K562 (cell line): ENCODE data around the gene PDK3. TPM values are rescaled to one million over a fixed set of nuclear protein-coding genes. Genes with fewer than 3 reads are reported as not detected.

Experiments
- ATAC-seq: fragments of 200-7000 bp; cut with Tn5 transposase; 3 replicates; pipeline ENCODE4 v1.9.1; 2020; ENCODE audit warnings: moderate library complexity
- BruUV-seq: library from RNA; stranded (reverse); fragments of 400-500 nt; replicated peaks from 2 replicates; lab custom pipeline; 2021; lab: Mats Ljungman, UMichigan
- CTCF ChIA-PET: fragments of 300-600 bp; formaldehyde crosslinking; extraction: SDS; loops from one replicate; lab custom pipeline; 2021; ENCODE audit warnings: low intra/inter-chr PET ratio; lab: Yijun Ruan, JAX
- POLR2A ChIA-PET: fragments of 300-600, 350-650 bp; sonication (Branson Sonifier 250); formaldehyde crosslinking; extraction: SDS; loops from one replicate; lab custom pipeline; 2021; ENCODE audit warnings: antibody characterized with exemption, inconsistent platforms; lab: Yijun Ruan, JAX
- DNase-seq, 4 experiments: peaks; one replicate each; pipeline versions ENCODE4 v3.0.0 to v3.0.0-alpha.2; 2011 to 2018; ENCODE audit warnings: low spot score in 3 of 4, mixed read lengths in 3 of 4; ENCODE audit errors: extremely low read depth in 1 of 4
- FAIRE-seq: peaks from 2 replicates; lab custom pipeline; 2011; peaks lifted over from hg19 to GRCh38; lab: Jason Lieb, UNC
- H2AFZ ChIP-seq: 2 replicates; pipeline ENCODE4 v1.6.0; 2011; ENCODE audit warnings: low read depth, low read length, control low read depth, inconsistent platforms
- H3K27ac ChIP-seq: fragments of 200-600 bp; 3 replicates; pipeline ENCODE4 v1.8.0; 2011; ENCODE audit warnings: low read depth, mild to moderate bottlenecking, control low read depth, inconsistent platforms, low read length, moderate library complexity, mixed read lengths; ENCODE audit errors: extremely low read depth
- H3K27me3 ChIP-seq, 2 experiments: fragments of 300-600 bp in 1 of 2; 2 replicates in 1 of 2; 3 replicates in 1 of 2; pipeline versions ENCODE4 v1.6.0 to v1.8.0; 2011; ENCODE audit warnings: inconsistent platforms in 2 of 2, low read length in 2 of 2, mild to moderate bottlenecking in 1 of 2, mixed read lengths in 1 of 2, moderate library complexity in 1 of 2; ENCODE audit not compliant: control insufficient read depth in 2 of 2, insufficient read depth in 2 of 2
- H3K36me3 ChIP-seq: fragments of 300-600 bp; 3 replicates; pipeline ENCODE4 v1.8.0; 2011; ENCODE audit warnings: mild to moderate bottlenecking, low read length, inconsistent platforms; ENCODE audit not compliant: control insufficient read depth, insufficient read depth
- H3K4me1 ChIP-seq, 2 experiments: fragments of 200-600 bp in 1 of 2; replicated peaks in 1 of 2; 2 replicates in 1 of 2; 3 replicates in 1 of 2; pipeline versions ENCODE4 v1.5.1 to v1.8.0; 2011; ENCODE audit warnings: inconsistent platforms in 2 of 2, low read length in 2 of 2, mild to moderate bottlenecking in 1 of 2, mixed read lengths in 1 of 2, moderate library complexity in 1 of 2; ENCODE audit not compliant: control insufficient read depth in 2 of 2, insufficient read depth in 2 of 2
- H3K4me2 ChIP-seq: 2 replicates; pipeline ENCODE4 v1.6.1; 2011; ENCODE audit warnings: low read length, control low read depth, inconsistent platforms, mixed read lengths; ENCODE audit not compliant: insufficient read depth
- H3K4me3 ChIP-seq: fragments of 200-600 bp; sonication (generic), shearing (Covaris generic); 2 replicates; pipeline ENCODE4 v1.5.1; 2016; ENCODE audit warnings: control low read depth, inconsistent platforms
- H3K79me2 ChIP-seq: fragments of 200-600 bp; 3 replicates; pipeline ENCODE4 v1.8.0; 2011; ENCODE audit warnings: low read length, inconsistent platforms; ENCODE audit not compliant: control insufficient read depth, insufficient read depth
- H3K9ac ChIP-seq, 2 experiments: 2 replicates each; pipeline versions ENCODE4 v1.6.0 to v1.6.1; 2011; ENCODE audit warnings: low read depth in 2 of 2, low read length in 2 of 2, control low read depth in 1 of 2, inconsistent platforms in 1 of 2, mild to moderate bottlenecking in 1 of 2, mixed read lengths in 1 of 2; ENCODE audit not compliant: insufficient read depth in 1 of 2
- H3K9me1 ChIP-seq: one replicate; pipeline ENCODE4 v1.6.0; 2011; ENCODE audit warnings: inconsistent platforms, mild to moderate bottlenecking, low read length, moderate library complexity; ENCODE audit not compliant: control insufficient read depth, insufficient read depth
- H3K9me3 ChIP-seq: replicated peaks from 2 replicates; pipeline ENCODE4 v1.5.1; 2011; ENCODE audit warnings: low read depth, low read length, inconsistent platforms; ENCODE audit not compliant: control insufficient read depth, insufficient read depth
- H4K20me1 ChIP-seq: replicated peaks from 2 replicates; pipeline ENCODE4 v1.6.1; 2011; ENCODE audit warnings: low read length, inconsistent platforms, mixed read lengths; ENCODE audit not compliant: control insufficient read depth, insufficient read depth
- BRF1 ChIP-seq: IDR thresholded peaks from 3 replicates; pipeline ENCODE4 v1.6.1; 2011; ENCODE audit warnings: borderline replicate concordance, mild to moderate bottlenecking; ENCODE audit not compliant: insufficient read length; ENCODE audit errors: extremely low read depth
- CBFB ChIP-seq: sonication (generic); formaldehyde crosslinking; IDR thresholded peaks from 2 replicates; pipeline ENCODE4 v1.4.0; 2020; ENCODE audit warnings: mild to moderate bottlenecking, missing genetic modification reagents
- CREB1 ChIP-seq, 2 experiments: sonication (generic) in 1 of 2; formaldehyde crosslinking in 1 of 2; IDR thresholded peaks; 2 replicates each; pipeline versions ENCODE4 v1.6.1 to v1.8.0; 2012 to 2022; ENCODE audit warnings: inconsistent platforms in 1 of 2, mild to moderate bottlenecking in 1 of 2, missing genetic modification reagents in 1 of 2, moderate library complexity in 1 of 2
- DACH1 ChIP-seq: fragments of 450-650 bp; IDR thresholded peaks from 2 replicates; pipeline ENCODE4 v1.6.1; 2018; ENCODE audit not compliant: partially characterized antibody
- HCFC1 ChIP-seq: IDR thresholded peaks from 2 replicates; pipeline ENCODE4 v1.6.1; 2012; ENCODE audit warnings: low read depth, low read length, improper control_type of control experiment
- KHSRP ChIP-seq: fragments of 450-650 bp; IDR thresholded peaks from 2 replicates; pipeline ENCODE4 v1.6.1; 2017
- NRF1 ChIP-seq, 2 experiments: fragments of 450-650 bp; IDR thresholded peaks in 1 of 2; conservative IDR thresholded peaks in 1 of 2; 2 replicates each; pipeline ENCODE4 v1.6.1; 2014; ENCODE audit warnings: mild to moderate bottlenecking in 2 of 2
- PKNOX1 ChIP-seq: fragments of 450-650 bp; IDR thresholded peaks from 2 replicates; pipeline ENCODE4 v1.6.1; 2016
- RERE ChIP-seq: sonication (generic); formaldehyde crosslinking; IDR thresholded peaks from 2 replicates; pipeline ENCODE4 v1.8.0; 2023; ENCODE audit warnings: missing genetic modification reagents, mild to moderate bottlenecking, borderline replicate concordance
- RFX5 ChIP-seq: IDR thresholded peaks from 2 replicates; pipeline ENCODE4 v1.6.1; 2011; ENCODE audit warnings: low read depth, mild to moderate bottlenecking, improper control_type of control experiment, low read length
- SOX6 ChIP-seq: fragments of 450-650 bp; IDR thresholded peaks from 2 replicates; pipeline ENCODE4 v1.6.1; 2014; ENCODE audit warnings: mild to moderate bottlenecking
- ZBTB9 ChIP-seq: fragments of 450-650 bp; formaldehyde crosslinking; IDR thresholded peaks from 2 replicates; pipeline ENCODE4 v1.4.0; 2020; ENCODE audit warnings: mild to moderate bottlenecking, moderate library complexity
- ZNF274 ChIP-seq: IDR thresholded peaks from 2 replicates; pipeline ENCODE4 v1.6.1; 2011; ENCODE audit warnings: low read depth, mild to moderate bottlenecking, low read length, moderate library complexity, borderline replicate concordance
- ZNF354B ChIP-seq: fragments of 250-450 bp; sonication (Bioruptor Pico); IDR thresholded peaks from 2 replicates; pipeline ENCODE4 v1.4.0; 2020
- WGBS: fragments of 100-300 bp; shearing (Covaris generic); methylation state at CpG from one replicate; pipeline ENCODE4 v1.1.6; 2016; ENCODE audit warnings: low coverage, mixed read lengths; ENCODE audit not compliant: insufficient coverage; ENCODE audit errors: missing lambda C conversion rate; 5-methylcytosine and 5-hydroxymethylcytosine counted together
- in situ Hi-C: fragments of 300-500 bp; cut with MboI; formaldehyde crosslinking; loops from 4 replicates; pipeline ENCODE4 v1.15.0; 2018; ENCODE audit warnings: inconsistent platforms, mixed read lengths
- intact Hi-C: fragments of 100-400 bp; cut with micrococcal nuclease; formaldehyde crosslinking; loops from 2 replicates; pipeline ENCODE4 v1.14.2; 2022
- polyA plus RNA-seq, 8 experiments: library from polyadenylated mRNA; depleted of rRNA in 4 of 8; stranded (reverse) in 5 of 8; unstranded in 3 of 8; fragments of >200 nt; fragmentation: Nextera tagmentation in 2 of 8; fragmentation: Illumina TruSeq in 1 of 8; extraction: Ambion mirVana in 2 of 8; extraction: Trizol in 1 of 8; gene quantifications; 2 replicates each; pipeline versions ENCODE4 v1.2.1 to v1.2.3, GENCODE V29; 2011 to 2014; ENCODE audit warnings: inconsistent platforms in 1 of 8, missing spikeins in 1 of 8
- total RNA-seq, 7 experiments: library from RNA; depleted of rRNA in 6 of 7; stranded (reverse); fragments of >200 nt in 6 of 7; fragmentation: Illumina TruSeq in 2 of 7; extraction: Trizol in 2 of 7; gene quantifications; 2 replicates each; pipeline versions ENCODE4 v1.2.1 to v1.2.3, GENCODE V29; 2011 to 2021; ENCODE audit warnings: low replicate concordance in 1 of 7
- TF ChIP-seq, protein P1 (sequence below): sonication (generic); formaldehyde crosslinking; IDR thresholded peaks from 2 replicates; pipeline ENCODE4 v1.8.0; 2022; ENCODE audit warnings: missing genetic modification reagents, mild to moderate bottlenecking, moderate library complexity, borderline replicate concordance

Gene PDK3
- total and polyA plus RNA-seq, 9 of the 15 experiments (the other 6 are each of a cell fraction or from before 2014, with no cell fraction given): 0.20 to 4.9 (median 0.95) TPM

DNA sequence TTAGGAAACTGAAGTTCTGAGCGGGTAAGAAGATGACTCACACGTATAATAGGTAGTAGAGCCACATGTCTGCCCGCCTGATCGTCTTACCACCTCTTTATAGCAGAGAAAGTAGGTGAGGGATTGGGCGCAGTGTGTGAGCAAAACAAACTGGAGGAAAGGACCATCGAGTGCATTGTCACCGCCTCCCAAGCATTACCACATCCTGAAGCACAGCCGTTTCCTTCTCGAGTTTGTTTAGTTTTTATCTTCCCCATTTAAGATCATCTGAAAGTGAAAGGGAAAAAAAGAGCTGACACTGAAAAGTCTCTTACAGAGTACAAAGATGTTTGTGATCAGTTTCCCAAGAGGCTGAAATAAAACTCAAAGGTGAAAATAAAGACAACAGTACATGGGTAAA lies 14.8 kb downstream of the PDK3 start:
- intact Hi-C loops: no loop called here
- DNase-seq: no peak
- 3% methylated on average over 9 of the region's 9 CpGs for WGBS
- no TSS peak for BruUV-seq
- POLR2A ChIA-PET: no interaction called here
- Histone ChIP-seq H3K4me3 (no peak overlapping the region), H3K9me3 (no peaks in the 10 kb centered on the region), H3K4me1 (no peaks in the 10 kb centered on the region), H3K9me1 (no peaks in the 10 kb centered on the region), H3K27me3 (peaks cover 0 to 5% of the 10 kb centered on the region in 2 experiments; a peak in 2 of 5 replicates), H2AFZ (no peak overlapping the region), H3K4me2 (no peak overlapping the region), H3K36me3 (no peaks in the 10 kb centered on the region), H3K9ac (no peak overlapping the region), H4K20me1 (no peaks in the 10 kb centered on the region), H3K79me2 (no peaks in the 10 kb centered on the region), H3K27ac (no peak overlapping the region)
- in situ Hi-C loops: no loop called here
- CTCF ChIA-PET: no interaction called here
- no peak for FAIRE-seq
- ATAC-seq: no peak
- TF ChIP-seq HCFC1 (no peak), DACH1 (no peak), SOX6 (no peak), ZNF274 (no peak), ZBTB9 (CRISPR knock-in tag) (no peak), RERE (CRISPR knock-in tag) (no peak), CREB1 (IDR thresholded peaks at IDR 0.05) (no peak), CREB1 (CRISPR knock-in tag; IDR thresholded peaks at IDR 0.05) (no peak), CBFB (CRISPR knock-in tag) (no peak), NRF1 (conservative IDR thresholded peaks at IDR 0.05 in 1 of 2, IDR thresholded peaks at IDR 0.05 in 1 of 2) (no peak), RFX5 (no peak), ZNF354B (CRISPR knock-in tag) (no peak), BRF1 (no peak), KHSRP (no peak), PKNOX1 (no peak)
- TF ChIP-seq, protein P1, sequence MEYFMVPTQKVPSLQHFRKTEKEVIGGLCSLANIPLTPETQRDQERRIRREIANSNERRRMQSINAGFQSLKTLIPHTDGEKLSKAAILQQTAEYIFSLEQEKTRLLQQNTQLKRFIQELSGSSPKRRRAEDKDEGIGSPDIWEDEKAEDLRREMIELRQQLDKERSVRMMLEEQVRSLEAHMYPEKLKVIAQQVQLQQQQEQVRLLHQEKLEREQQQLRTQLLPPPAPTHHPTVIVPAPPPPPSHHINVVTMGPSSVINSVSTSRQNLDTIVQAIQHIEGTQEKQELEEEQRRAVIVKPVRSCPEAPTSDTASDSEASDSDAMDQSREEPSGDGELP (CRISPR knock-in tag): no peak
